GM20431 (cell line): Measurements from ENCODE around the gene IFITM2.
"Not testable (repeated sequence)": the region's sequence is repeated elsewhere in the genome, so short reads cannot be mapped to it uniquely, and the experiment has no call there.

Experiments used
- in situ Hi-C: fragments of 300-500 bp; cut with MseI, MboI; formaldehyde crosslinking; loops from one replicate; pipeline ENCODE4 v1.15.0; 2020; ENCODE audit warnings: low sequenced_read_pairs; ENCODE audit not compliant: unreplicated experiment

IFITM2 gene

GRCh38 chr11:304915-305843 is 2.4 kb upstream of the IFITM2 start:
- in situ Hi-C loops: no loop called here

- in situ Hi-C loops: no loop called here
Measured at GRCh38 chr11:305844-306211, 1.8 kb upstream of the IFITM2 start.

DNA sequence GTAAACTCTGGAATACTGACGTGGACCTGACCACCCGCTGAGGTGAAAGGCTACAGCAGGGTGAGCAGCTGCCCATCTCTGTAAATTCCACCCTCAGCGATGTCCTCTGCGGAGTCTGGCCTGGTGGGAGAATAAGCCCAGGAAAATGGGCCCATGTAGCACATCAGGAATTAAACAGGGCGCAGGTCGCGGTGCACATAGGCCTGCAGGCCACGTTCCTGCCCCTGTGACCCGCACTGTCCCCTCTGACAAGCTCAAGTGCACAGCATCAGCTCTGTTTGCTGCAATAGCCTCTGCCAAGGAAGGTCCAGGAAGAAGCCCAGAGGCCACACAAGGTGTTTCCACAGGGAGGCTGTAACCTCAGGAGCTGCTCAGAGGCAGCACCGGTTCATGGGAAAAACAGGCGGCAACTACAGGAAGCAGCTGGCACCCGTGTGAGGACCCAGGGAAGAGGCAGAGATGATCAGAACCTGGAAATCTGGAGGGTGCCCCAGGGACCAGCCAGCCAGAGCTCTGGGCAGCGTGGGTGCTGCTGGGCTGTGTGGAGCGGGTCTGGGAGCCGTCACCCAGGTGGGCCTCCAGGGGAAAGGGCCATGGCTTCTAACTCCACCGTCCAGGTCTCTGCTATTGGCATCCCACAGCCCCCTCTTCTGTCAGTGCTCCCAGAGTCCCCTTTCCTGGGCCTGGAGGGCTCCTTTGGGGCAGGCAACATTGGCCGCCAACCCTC is 808 bp upstream of the IFITM2 start:
- in situ Hi-C loops: no loop called here

- in situ Hi-C loops: not testable (repeated sequence)
Measured at GRCh38 chr11:308740-309665, 1.4 kb downstream of the IFITM2 start.

DNA sequence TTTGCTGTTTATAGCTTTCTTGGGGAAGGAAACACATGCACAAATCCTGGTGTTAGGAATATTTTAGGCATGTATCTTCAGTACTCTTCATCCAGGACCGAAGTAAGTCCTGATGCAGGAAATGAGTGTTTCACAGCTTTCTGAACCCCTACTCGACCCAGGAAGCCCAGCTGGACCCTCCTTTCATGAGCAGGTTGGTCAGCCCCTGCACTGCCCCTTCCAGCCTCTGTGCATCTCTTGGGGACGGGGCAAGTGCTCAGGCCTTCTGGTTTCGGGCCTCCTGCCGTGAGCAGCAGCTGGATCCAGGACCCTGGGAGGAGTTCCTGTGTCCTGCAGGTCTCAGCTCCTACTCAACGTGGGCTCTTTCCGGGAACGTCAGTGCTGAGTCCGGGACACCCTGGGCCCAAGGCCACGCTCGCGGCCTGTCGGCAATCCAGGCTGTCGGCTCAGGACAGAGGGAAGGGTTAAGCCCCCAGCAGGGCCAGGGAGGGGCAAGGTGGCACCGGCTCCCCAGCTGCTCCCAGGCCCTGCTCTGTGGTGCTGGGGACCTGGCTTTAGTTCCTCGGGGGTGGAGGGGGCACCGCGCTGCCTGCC is 2.5 kb downstream of the IFITM2 start:
- in situ Hi-C loops: not testable (repeated sequence)

DNA sequence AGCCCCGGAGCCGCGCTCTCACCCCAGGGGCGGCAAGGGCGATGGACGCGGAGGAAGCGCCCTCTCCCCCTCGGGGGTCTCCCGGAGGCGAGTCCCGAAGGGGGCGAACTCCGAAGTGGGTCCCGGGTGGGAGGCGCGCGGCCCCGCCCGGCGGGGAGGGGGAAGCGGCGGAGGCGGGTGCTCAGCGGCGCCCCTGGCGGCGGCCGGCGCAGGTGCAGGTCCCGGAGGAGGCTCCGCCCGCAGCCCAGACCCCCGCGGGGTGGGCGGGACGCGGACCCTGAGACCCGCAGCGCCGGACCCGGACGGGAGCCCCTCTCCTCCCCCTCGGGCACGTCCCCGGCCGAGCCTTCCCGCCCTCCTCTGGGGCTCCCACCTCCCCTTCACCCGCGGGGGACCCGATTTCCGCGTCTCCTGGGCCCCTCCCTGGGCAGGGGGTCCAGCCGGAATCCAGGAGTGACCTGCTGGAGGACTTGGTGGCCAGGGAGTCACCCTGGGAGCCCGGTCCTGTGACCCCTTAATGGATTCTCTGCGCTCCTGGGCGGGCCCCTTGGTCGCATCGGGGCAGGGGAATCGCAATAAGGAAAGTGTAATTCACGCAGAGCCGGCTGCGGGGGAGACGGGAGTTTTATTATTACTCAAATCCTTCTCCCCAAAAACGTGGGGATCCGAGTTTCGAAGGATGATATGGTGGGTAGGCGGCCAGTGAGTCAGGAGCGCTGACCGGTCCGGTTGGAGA is 3.6 kb downstream of the IFITM2 start:
- in situ Hi-C loops: not testable (repeated sequence)

DNA sequence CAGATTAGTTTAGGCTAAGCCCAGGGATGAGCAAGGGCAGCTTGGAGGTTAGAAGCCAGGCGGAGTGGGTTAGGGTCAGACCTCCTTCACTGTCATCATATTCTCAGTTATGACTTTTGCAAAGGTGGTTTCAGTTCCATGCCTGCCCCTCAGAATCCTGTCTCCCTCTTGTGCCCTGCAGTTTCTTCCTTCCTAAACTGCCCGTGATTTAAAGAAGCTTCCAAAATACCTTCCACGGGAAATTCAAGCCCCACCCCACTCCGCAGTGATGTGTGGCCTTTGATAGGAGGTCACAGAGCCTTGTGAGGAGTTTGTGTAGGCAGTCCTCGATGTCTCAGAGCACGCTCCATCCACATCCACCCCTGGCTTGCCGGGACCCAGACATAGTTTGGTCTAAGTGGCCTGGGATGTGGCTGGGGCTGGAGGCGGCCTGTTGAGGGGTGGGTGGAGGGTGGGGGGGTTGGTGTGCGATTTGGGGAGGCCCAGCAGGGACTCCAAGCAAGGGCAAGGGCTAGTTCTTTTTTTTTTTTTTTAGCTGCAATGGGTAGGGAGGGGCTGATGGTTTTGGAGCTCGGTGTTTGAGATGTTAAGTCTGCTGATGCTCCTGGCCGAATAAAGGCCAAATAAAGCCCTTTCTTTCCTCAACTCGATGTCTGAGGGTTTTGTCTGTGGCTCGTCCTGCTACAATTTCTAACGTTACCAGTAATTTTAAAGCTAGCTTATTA is 4.6 kb downstream of the IFITM2 start:
- in situ Hi-C loops: no loop called here

DNA sequence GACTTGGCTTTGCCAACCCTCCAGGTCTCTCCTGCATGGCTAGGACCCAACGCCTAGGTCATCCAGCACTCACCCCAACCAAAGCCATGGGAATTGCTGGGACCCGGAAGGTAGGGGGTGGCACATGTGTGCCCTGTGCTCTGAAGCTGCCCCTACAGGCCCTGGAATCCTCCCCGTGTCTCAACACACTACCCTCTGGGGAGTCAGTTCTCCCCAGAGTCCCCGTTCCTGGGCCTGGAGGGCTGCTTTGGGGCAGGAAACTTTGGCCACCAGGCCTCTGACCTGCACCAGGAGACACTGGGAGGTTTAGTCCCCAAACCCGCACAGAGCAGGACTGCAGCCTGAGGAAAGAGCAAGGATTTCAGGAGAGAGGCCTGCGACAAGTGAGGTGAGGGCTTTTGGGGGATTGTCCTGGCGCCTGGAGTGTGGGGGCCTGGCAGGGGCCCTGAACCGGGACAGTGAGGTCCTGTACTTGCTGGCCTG is 5.7 kb downstream of the IFITM2 start:
- in situ Hi-C loops: no loop called here

- in situ Hi-C loops: no loop called here
Measured at GRCh38 chr11:313787-314553, 6.4 kb downstream of the IFITM2 start, which contains the start of gene IFITM1. IFITM1 (plus strand) TSS chr11:314040; CDS start chr11:314171, 131 bp downstream.

DNA sequence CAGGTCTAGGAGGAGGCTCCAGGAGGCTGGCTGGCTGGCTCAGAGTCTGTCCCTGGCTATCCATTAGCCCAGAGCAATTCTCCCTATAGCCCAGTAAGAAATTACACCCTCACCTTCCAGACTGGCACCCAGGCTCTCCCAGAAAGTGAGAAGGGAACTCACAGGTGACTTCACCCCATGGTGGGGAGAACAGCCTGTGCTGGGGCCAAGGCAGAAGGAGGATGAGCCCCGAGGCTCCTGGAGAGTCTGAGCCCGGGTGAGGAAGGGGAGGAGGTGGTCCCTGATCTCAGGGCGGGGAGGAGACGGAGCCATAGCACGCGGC is 6.9 kb downstream of the IFITM2 start:
- in situ Hi-C loops: not testable (repeated sequence)

GRCh38 chr11:315051-315481 is 7.5 kb downstream of the IFITM2 start:
- in situ Hi-C loops: no loop called here

GRCh38 chr11:315516-315994 is 7.9 kb downstream of the IFITM2 start:
- in situ Hi-C loops: no loop called here

DNA sequence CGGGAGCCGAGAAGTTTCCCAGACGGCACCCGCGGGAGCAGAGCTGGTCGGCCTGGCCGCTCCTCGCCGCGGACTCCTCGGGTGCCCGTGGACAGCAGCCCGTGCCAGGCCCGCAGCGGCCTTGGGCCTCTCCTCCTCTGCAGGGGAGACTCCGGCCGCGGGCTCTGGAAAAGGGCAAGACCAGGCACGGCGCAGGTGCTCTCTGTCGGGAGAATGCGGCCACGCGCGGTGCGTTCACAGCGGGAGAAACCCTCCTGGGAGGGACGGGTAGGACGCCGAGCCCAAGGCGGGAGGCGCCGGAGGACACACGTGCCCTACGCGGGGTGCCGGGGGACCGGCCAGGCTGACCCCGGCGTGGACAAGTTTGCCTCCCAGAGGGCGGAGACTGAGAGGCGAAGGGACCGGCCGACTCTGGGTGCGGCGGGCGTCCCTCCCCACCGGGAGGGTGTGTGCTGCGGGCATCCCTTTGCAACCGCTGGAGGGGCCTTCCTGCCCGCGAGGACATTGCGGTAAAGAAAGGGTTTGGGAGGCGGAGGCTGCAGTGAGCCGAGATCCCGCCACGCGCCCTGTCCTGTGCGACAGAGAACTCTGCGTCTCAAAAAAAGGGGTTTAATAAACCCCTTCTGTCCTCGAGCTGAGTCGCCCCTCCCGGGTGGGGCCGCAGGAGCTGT is 8.6 kb downstream of the IFITM2 start:
- in situ Hi-C loops: no loop called here

DNA sequence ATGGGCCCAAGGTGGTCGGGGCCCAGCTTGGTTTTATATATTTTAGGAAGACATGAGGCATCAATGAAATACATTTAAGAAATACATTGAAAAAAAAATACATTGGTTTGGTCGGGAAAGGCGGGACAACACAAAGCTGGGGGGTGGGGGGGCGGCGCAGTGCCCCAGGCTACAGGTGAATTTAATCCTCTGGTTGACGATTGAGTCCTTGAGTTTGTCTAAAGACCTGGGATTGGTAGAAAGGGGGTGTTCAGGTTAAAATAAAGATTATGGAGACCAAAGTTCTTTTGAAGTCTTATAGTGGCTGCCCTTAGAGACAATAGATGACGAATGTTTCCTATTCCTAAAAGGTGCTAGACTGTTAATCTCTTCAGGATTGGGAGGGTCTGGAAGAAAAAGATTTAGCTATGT is 9.3 kb downstream of the IFITM2 start:
- in situ Hi-C loops: no loop called here

DNA sequence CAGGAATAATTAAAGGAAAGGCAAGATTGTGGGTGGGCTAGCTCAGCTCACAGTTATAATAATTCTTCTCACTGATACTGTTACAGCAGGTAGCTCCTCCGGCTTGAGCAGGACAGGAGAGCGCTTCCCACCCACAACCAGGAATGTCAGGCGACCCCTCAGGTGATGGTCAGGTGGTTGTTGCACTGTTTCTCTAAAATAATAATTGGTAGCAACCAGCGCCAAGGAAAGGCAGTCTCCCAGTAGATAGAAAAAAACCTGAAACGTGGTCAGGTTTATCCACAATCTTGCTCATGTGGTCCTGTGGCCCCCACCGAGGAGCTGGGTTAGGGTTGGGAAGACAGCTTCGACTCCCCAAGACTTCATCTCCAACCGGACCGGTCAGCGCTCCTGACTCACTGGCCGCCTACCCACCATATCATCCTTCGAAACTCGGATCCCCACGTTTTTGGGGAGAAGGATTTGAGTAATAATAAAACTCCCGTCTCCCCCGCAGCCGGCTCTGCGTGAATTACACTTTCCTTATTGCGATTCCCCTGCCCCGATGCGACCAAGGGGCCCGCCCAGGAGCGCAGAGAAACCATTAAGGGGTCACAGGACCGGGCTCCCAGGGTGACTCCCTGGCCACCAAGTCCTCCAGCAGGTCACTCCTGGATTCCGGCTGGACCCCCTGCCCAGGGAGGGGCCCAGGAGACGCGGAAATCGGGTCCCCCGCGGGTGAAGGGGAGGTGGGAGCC is 10.2 kb downstream of the IFITM2 start:
- in situ Hi-C loops: not testable (repeated sequence)

DNA sequence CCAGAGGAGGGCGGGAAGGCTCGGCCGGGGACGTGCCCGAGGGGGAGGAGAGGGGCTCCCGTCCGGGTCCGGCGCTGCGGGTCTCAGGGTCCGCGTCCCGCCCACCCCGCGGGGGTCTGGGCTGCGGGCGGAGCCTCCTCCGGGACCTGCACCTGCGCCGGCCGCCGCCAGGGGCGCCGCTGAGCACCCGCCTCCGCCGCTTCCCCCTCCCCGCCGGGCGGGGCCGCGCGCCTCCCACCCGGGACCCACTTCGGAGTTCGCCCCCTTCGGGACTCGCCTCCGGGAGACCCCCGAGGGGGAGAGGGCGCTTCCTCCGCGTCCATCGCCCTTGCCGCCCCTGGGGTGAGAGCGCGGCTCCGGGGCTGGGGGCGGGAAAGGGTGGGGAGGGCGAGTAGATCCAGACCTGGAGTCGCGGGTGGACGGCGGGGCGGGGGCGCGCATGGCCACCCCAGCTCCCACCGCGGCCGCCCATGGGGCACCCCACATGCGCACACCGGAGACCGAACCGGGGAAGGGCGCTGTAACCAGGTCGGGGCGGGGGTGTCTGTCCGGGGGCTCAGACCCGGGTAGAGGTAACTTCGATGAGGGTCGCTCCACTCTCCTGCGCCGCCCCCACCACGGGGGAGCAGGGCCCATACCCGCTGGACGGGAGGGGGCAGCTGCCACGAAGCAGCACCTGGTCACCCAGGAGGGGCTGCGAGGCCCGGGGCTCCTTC is 10.9 kb downstream of the IFITM2 start:
- in situ Hi-C loops: not testable (repeated sequence)
